GM18951 (cell line): ENCODE results near the gene CLIP2.

Experiments used
- POLR2A ChIP-seq: IDR thresholded peaks from 4 replicates; pipeline ENCODE4 v1.6.1; 2011; ENCODE audit warnings: mild to moderate bottlenecking; ENCODE audit not compliant: insufficient read length, insufficient read depth; ENCODE audit errors: extremely low read depth
- in situ Hi-C: fragments of 300-500 bp; cut with MboI; formaldehyde crosslinking; loops from one replicate; pipeline ENCODE4 v1.12.0; 2022; ENCODE audit warnings: low sequenced_read_pairs, mixed read lengths, inconsistent platforms; ENCODE audit not compliant: unreplicated experiment

CLIP2 gene

GRCh38 chr7:74258639-74259038 lies 30.6 kb upstream of the CLIP2 start:
- in situ Hi-C loops, result no loop called here
- no peak for TF ChIP-seq POLR2A

- in situ Hi-C loops, result no loop called here
- no peak for TF ChIP-seq POLR2A
These were observed 26.4 kb upstream of the CLIP2 start for GRCh38 chr7:74262639-74263398.

GRCh38 chr7:74263399-74264120 lies 25.6 kb upstream of the CLIP2 start:
- no peak for TF ChIP-seq POLR2A
- in situ Hi-C loops, result no loop called here

- no peak for TF ChIP-seq POLR2A
- in situ Hi-C loops, result no loop called here
These were observed 22.8 kb upstream of the CLIP2 start for GRCh38 chr7:74266191-74266963.

GRCh38 chr7:74267756-74268565 lies 21.2 kb upstream of the CLIP2 start:
- in situ Hi-C loops, result no loop called here
- no peak for TF ChIP-seq POLR2A

GRCh38 chr7:74269757-74270277 lies 19.4 kb upstream of the CLIP2 start:
- in situ Hi-C loops, result no loop called here
- TF ChIP-seq POLR2A, result peak; percentile 17

- in situ Hi-C loops, result no loop called here
- no peak for TF ChIP-seq POLR2A
These were observed 17.5 kb upstream of the CLIP2 start for GRCh38 chr7:74271742-74272141.

- in situ Hi-C loops, result no loop called here
- peak; percentile 56 for TF ChIP-seq POLR2A
These were observed 16.7 kb upstream of the CLIP2 start for GRCh38 chr7:74272305-74273038.

GRCh38 chr7:74275401-74275881 lies 13.8 kb upstream of the CLIP2 start:
- in situ Hi-C loops, result no loop called here
- TF ChIP-seq POLR2A, result no peak

GRCh38 chr7:74277636-74278035 lies 11.6 kb upstream of the CLIP2 start:
- no peak for TF ChIP-seq POLR2A
- in situ Hi-C loops, result no loop called here

GRCh38 chr7:74280985-74281384 lies 8.2 kb upstream of the CLIP2 start:
- no peak for TF ChIP-seq POLR2A
- in situ Hi-C loops, result no loop called here
